ENCODE measurements around the gene SCUBE1. TPM values are rescaled to one million over a fixed set of nuclear protein-coding genes. Genes with fewer than 3 reads are reported as not detected.

SCUBE1 gene
- total and polyA plus RNA-seq, 2 of the 4 experiments (the other 2 are of a cell fraction), result not detected

DNA sequence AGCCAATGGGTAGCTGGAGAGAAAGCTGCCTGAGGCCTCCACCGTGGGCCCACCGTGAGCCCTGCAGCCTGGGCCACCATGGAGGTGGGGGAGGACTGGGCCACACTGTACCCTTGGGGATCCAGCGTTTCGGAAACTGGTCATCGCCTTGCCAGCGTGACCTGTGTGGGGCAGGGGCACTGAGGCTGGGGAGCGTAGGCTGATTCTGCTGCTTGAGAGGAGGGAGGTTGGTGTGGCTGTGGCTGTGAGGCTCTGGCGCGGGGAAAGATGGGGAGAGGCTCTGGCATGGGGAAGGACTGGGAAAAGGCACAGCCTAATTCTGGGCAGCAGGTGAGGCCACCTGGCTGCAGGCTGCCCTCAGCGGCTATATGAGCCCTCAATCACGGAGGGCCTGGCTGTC is 143.6 kb downstream of the SCUBE1 start:
- no TSS peak for BruUV-seq (replicated peaks)
- TF ChIP-seq SMC3 (IDR thresholded peaks at IDR 0.05; ENCODE audit: low read depth, low read length) (no peak), CEBPB (IDR thresholded peaks at IDR 0.05; ENCODE audit: low read depth, low read length) (no peak), RFX5 (IDR thresholded peaks at IDR 0.05; ENCODE audit: low read depth, low read length) (no peak), FOS (IDR thresholded peaks at IDR 0.05; ENCODE audit: low read depth, low read length) (no peak), BHLHE40 (IDR thresholded peaks at IDR 0.05; ENCODE audit: low read depth, low read length) (no peak)
- TF ChIP-seq, protein P1, sequence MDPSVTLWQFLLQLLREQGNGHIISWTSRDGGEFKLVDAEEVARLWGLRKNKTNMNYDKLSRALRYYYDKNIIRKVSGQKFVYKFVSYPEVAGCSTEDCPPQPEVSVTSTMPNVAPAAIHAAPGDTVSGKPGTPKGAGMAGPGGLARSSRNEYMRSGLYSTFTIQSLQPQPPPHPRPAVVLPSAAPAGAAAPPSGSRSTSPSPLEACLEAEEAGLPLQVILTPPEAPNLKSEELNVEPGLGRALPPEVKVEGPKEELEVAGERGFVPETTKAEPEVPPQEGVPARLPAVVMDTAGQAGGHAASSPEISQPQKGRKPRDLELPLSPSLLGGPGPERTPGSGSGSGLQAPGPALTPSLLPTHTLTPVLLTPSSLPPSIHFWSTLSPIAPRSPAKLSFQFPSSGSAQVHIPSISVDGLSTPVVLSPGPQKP (IDR thresholded peaks at IDR 0.05; ENCODE audit: borderline replicate concordance, low read depth, low read length), result no peak
- POLR2A ChIA-PET (ENCODE audit: unreplicated experiment), result no interaction called here

More for the DNA sequence above, 143.6 kb downstream of the SCUBE1 start:
- Histone ChIP-seq H3K14ac (replicated peaks; ENCODE audit: low read depth, low read length) (no peak overlapping the region), H3K79me1 (ENCODE audit: low read depth in 1 of 2, low read length in 2 of 2) (no peaks in the 10 kb centered on the region), H3K27ac (ENCODE audit: insufficient read depth, low read length) (no peak overlapping the region), H3K4ac (ENCODE audit: low read depth, low read length) (no peak overlapping the region), H3K4me3 (ENCODE audit: insufficient read depth, low read depth, low read length) (no peak overlapping the region), H3K27me3 (ENCODE audit: control insufficient read depth, insufficient read depth, low read length) (peaks cover 24% of the 10 kb centered on the region; the same call in 1 of the 2 replicates), H4K91ac (ENCODE audit: insufficient read depth, low read depth, low read length) (no peak overlapping the region), H2AK9ac (replicated peaks; ENCODE audit: low read depth, low read length, poor library complexity) (no peak overlapping the region), H2BK120ac (ENCODE audit: low read depth, low read length) (no peak overlapping the region), H2BK20ac (ENCODE audit: low read depth, low read length) (no peak overlapping the region), H2BK15ac (ENCODE audit: low read depth, low read length) (no peak overlapping the region), H3K4me1 (ENCODE audit: control insufficient read depth, insufficient read depth, low read length) (peaks cover 4% of the 10 kb centered on the region; the same call in 1 of the 2 replicates), H3K56ac (ENCODE audit: extremely low read depth, insufficient read depth, low read length) (no peak overlapping the region), H4K20me1 (ENCODE audit: insufficient read depth, low read length) (no peaks in the 10 kb centered on the region), H3K4me2 (ENCODE audit: low read depth, low read length) (no peak overlapping the region), H3K9me3 (ENCODE audit: control insufficient read depth, insufficient read depth, low read length) (no peaks in the 10 kb centered on the region), H3K23ac (ENCODE audit: low read depth, low read length) (no peak overlapping the region), H2AK5ac (ENCODE audit: low read depth, low read length) (no peak overlapping the region), H4K8ac (ENCODE audit: low read depth in 2 of 2, low read length in 2 of 2) (no peak overlapping the region), H3K36me3 (ENCODE audit: control insufficient read depth, insufficient read depth, low read length) (no peaks in the 10 kb centered on the region), H3K18ac (ENCODE audit: low read depth, low read length) (no peak overlapping the region), H2BK5ac (ENCODE audit: low read depth, low read length, poor library complexity, severe bottlenecking) (no peak overlapping the region), H2AFZ (replicated peaks; ENCODE audit: low read length, poor library complexity) (no peak overlapping the region), H3K9ac (ENCODE audit: low read depth, low read length) (no peak overlapping the region), H4K5ac (ENCODE audit: low read depth, low read length) (no peak overlapping the region), H3K9me1 (ENCODE audit: insufficient read depth, low read length) (no peaks in the 10 kb centered on the region)
- no peak for DNase-seq
- in situ Hi-C loops (cut with MboI; ENCODE audit: low sequenced_read_pairs), result no loop called here
- 87% methylated on average over 7 of the region's 11 CpGs; no CpG with 5 or more reads in 1 of the 2 experiments for WGBS, 2 experiments (ENCODE audit: extremely low coverage in 2 of 2, insufficient read length in 1 of 2)
- intact Hi-C loops (cut with micrococcal nuclease), result no loop called here
- no peak for ATAC-seq (ENCODE audit: low read depth)
- CTCF ChIA-PET, result no interaction called here
- dilution Hi-C loops (cut with HindIII; ENCODE audit: low sequenced_read_pairs, unreplicated experiment), result no loop called here

All from IMR-90 (cell line).